UCSD-AML1 (cell line): ENCODE data around the gene CTNNA2.

ENCODE experiments used
- DNase-seq: peaks from one replicate; lab custom pipeline; 2025; ENCODE audit not compliant: unreplicated experiment; lab: John Stamatoyannopoulos, UW

CTNNA2 gene

DNA sequence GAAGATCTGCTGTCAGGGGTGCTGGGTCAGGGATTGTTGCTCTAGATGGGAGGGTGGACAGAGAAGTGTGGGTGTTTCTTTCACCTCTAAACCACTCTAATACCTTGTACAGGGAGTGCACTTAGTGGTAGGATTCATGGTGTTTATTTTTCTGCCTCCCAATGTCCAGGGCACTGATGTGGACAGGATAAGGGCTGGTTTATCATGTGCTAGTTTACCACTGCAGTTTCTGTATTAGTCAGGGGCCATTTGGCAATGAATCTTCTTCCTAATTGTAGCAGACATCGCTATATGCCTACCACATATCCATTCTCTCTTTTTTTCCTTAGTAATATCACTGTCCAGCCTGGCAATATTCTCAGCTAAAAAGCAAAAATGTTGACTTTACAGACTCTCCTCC is 842.0 kb downstream of the CTNNA2 start:
- DNase-seq, result no peak

DNA sequence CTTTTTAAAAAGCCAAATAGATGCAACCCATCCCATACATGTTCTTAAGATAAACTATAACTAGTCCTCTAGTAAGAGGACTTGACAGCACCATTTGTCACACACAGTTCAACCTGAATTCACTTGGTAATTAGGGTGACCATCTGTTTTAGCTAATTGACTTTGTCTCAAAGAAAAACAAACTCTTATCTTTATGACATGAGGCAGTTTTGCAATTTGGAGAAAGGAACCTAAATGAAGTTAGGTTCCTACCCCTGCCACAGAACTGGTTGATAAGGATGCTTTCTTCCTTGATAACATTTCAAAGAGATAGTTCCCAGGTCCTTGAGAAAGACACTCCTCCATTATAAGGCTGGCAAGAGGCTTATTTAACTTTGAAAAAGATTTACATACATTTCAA is 849.1 kb downstream of the CTNNA2 start:
- DNase-seq, result no peak

DNA sequence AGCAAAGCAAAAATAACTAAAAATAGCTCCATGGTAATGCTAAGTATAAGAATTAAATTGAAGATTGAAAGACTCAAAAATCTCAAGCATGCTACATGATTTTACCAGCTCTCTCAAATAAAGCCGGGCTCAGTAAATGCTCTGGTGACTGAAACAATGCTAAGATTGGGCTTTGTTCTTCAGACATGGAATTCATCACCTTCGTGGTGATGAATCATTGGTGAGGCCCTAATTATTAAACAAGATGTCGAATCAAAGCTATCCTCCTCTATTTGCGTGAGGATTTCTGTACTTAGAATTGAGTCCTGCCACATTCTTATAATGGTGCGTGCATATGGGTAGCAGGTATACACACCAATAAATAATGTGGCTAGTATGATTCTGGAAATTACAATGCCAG is 850.5 kb downstream of the CTNNA2 start:
- DNase-seq, result no peak

DNA sequence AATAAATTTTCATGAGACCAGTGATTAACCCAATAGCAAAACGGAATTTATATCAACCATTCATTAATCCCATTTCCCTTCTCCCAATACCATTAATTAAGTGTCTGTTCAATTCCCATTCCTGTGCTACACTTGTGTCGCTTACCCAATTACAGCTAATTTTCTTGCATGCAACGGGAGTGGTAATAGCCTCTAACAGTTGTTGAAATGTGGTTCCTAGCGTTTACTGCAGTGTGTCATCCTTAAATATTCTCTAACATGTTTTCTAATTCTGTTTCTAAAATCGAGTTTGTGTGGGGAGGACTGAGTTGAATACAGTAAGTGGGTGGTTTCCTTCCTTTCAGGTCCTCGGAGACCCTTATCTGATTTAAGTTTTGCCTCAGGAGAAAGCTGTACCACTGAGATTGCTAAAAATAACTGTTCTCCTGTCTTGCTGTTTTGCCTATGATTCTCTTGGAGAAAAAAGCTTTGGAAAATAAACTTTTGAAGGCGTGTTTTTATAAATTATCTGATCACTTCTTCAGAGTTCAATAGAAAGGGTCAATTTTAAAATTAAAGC is 851.0 kb downstream of the CTNNA2 start:
- no peak for DNase-seq

DNA sequence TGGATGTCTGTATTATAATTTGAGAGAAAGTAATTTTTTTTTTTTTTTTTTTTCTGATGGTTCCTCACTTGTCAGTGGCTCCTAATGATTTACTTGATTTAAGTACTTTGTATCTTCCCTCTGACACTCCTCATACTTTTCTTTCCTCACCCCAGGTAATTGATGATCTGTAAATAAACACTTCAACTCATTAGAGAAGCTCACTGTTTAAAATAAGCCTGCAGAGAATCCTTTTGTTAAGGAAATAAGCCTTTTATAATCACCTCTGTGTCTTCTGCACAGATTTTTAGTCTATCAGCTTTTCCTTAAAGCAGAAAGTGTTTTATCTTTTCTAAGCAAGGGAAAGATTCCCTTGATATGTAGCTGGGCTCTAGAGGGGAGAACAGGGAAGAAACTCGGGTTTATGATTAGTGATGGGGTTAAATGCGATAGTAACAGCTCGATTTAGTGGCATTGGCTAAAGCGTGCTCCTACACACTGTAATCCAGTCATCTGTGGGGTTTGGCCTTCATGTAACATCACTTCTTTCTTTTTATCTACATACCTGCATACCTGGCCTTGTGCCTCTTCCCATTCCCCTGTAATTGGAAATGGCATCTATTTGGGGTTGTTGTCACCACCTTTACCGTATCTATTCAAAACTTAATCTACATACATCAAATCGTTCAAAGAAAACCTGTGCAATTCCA is 851.8 kb downstream of the CTNNA2 start:
- DNase-seq, result no peak

DNA sequence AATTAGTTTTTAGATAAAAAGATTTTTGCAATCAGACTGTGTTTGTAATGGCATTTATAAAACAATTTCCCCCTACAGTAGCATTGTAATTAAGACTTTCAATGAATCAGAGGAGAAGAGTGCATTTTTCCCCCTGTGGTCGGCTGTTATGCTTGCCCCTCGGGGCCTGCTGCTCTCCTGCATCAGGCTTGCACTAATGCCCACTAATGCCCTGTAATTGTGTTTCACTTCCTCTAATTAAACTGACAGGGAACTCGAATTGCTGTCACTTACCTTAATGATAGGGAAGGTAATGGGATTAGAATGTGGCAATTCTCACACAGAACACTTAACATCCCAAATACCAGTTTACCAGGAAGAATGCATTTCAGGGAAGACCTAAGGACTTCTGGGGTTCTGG is 852.9 kb downstream of the CTNNA2 start:
- DNase-seq, result no peak

DNA sequence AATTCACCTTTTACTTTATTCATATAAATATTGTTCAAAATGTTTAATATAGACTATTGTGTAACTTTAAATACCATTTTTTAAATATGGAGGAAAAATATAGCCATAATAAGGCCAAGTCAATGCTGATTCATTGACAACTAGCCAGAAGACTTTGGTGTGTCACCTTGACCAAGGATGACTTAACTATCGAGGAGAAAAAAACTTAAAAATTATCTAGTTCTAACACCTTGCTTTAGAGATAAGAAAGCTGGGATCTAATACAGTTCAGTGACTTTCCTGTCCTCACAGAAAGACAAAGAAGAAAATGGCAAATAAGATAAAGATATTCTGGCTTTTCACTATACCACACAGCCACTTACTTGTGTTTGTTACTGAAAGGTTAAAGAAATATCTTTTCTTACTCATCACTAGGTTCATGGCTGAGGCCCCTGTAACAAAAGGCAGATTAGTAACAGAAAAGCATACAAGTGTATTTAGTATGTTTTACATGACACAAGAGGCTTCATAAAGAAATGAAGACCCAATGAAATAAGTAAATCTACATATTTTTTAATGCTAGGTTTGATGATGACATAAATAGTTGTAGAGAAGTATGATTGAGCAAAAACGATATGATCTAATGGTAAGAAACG is 857.6 kb downstream of the CTNNA2 start:
- no peak for DNase-seq

DNA sequence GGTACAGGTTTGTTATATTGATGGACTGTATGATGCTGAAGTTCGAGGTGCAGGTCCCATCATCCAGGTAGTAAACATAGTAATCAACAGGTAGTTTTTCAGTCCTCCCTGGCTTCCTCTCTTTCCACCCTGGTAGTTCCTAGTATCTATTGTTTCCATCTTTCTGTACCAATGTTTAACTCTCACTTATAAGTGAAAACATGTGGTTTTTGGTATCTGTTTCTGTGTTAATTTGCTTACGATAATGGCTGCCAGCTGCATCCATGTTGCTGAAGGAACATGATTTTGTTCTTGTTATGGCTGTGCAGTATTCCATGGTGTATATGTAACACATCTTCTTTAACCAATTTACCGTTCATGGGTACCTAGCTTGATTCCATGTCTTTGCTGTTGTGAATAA is 861.3 kb downstream of the CTNNA2 start:
- DNase-seq, result no peak

DNA sequence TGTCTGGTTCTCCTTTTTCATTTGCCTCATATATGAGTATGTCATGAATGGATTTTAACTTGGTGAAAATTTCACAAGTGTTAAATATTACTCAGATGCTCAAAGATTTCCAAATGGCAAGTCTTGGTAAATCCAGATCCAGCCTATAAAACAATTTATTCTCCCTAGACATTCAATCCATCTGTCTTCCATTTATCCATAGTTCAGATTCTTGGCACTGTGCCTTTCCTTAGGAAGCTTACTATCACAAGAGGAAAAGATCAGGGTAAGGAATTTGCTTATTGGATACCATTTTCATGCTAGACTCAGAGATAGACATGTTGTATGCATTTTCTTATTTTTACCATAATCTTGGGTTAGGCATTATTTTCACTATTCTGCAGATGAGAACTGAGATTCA is 864.2 kb downstream of the CTNNA2 start:
- no peak for DNase-seq

DNA sequence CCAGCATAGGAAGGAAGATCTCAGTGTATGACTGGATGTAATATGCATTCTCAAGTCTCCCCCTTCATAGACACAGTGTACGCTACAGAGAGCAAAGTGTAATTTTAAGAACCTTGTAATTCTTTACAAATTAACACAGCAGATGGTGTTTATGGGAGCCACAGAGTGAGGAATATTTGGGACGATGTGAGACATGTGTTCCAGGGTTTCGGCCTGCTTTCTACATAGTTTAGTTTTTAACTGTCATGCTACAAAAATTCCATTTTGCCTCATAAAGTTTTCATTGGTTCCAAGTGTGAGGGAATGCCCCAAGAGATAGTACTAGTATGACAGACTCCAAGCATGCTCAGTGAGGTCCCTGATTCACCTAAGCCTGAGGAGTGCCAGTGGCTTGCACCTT is 867.9 kb downstream of the CTNNA2 start:
- no peak for DNase-seq

DNA sequence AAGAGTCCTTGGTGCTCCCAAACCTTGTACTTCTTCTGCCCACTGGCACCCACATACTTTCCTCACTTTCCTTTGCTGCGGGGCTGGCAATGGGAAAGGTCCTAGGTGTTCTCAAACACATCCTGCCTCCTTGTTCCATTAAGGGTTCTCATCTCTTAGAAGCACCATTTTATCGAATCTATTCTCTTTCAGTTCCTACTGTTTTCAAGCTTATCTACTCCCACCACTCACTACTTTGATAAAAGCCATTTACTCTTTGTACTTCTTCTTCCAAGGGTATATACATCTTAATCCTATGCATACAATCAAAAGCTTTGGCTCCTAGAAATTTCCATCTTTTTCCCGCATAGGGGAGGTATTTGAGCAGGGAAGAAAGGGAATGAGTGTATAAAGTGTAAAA is 868.8 kb downstream of the CTNNA2 start:
- no peak for DNase-seq

DNA sequence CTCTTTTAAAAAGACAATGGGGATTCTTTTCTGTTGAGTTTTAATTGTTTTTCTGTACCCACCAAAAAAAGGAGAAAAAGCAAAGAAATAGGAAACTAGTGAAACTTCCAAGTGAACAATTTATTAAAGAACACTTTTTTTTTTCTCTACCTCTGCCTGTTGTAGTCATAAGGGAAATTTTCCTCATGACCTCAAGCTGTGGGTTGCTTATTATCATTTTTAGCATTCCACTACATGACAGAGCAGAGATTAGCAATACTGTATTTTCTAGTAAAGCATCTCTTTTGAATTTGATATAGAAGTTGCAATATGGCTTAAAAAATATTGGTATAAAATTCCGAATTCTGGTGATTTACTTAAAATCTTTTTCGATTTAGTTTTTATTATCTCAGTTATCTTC is 879.6 kb downstream of the CTNNA2 start:
- no peak for DNase-seq

DNA sequence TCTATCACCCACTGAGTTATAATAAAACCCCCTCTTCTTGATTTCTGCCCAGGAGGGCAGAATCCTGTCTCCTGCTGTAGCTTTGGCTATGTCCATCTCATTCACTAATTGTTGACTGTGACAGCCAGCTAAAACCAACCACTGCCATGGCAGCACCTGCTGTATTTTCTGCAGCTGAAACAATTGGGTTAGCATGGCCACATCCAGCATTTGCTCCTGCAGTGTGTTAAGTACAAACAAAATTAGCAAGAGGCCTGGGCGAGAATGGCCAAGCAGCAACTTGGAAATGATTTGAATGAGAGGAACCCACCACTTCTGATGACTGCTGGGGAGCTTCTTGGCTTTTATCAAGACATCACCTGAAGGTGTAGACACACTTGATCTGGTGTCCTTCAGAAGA is 881.1 kb downstream of the CTNNA2 start:
- DNase-seq, result no peak

DNA sequence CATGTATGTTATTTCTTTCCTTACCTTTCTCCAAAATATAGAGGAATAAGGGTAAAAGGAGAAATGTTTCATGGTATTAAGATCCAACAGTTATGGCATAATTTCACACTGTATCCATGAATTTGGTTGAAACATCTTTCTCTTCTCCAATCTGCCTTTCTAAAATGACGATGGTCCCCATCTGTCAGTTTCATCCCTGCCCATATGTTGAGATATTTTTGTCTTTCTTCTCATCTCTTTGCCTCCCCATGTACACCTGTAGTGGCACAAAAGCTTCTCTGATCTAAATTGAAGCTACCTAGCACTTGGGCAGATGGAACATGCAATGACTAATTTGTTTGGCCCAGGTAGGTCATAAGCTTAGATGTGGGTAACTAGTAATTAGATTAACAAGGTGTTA is 882.4 kb downstream of the CTNNA2 start:
- no peak for DNase-seq

DNA sequence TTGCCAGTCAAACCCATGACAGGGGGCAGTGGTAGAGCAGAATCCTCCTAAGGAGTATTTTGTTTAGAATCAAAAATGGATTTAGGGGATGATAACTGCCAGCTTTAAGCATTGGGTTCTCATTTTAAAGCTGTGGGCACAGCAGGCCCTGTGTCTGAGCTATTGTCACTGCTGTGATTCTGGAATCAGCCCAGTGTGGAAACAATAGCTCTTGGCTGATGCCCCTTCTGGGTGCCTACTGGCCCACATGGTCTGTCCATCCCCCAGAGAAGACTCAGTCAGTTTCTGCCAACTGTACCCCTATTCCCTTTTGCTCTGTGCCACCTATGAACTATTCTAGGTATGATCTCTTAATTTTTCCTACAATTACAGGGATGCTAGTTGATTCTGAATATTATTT is 883.4 kb downstream of the CTNNA2 start:
- no peak for DNase-seq

DNA sequence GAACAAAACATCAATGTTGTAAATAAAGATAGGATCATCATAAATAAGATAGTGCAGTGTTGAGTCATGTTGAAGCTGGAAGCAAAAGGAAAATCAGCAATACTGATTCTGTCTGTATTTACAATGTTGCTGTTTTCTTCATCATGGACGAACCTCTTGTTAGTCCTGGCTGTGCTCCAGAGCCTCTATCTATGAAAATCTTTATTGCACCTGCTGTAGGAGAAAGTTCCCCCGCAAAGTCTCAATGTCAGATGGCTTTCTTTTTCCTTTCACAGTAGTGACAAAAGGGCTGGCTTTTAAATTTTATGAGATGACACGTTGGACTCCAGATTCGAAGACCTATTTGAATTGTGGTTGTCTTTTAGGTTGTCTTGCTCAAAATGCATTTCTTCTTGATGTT is 890.2 kb downstream of the CTNNA2 start:
- DNase-seq, result no peak

DNA sequence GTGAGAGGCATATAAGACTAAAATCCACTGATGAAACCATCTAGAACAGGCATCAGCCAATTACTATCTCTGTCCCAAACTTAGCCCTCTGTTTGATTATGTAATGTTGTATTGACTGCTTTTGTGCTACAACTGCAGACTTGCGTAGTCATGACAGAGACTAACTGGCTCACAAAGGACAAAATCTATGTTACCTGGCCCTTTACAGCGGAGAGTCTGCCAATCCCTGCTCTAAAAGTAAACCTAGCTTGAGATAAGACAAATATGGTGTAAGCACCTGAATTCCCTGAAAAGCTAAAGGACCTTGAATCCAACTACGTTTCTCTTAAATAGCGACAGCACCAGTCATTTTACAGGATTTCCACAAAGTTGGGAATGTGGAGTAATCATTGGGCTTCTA is 894.5 kb downstream of the CTNNA2 start:
- no peak for DNase-seq

DNA sequence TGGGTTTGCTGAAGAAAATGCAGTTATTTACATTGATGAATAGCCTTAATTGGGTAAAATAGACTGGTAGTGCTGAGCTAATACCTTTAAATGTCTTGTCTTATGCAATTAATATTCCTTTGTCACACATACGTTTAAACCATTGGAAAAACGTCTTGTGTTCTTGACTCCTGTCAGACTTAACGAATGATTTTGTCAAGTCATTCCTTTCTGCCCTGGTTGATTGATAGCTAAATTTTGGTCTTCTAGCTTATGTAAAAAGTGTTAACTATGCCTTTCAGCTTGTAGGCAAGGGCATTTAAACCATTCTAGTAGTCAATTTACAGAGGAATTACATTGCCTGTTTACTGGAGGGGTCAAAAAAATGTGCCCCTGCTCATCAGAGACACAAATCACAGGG is 897.5 kb downstream of the CTNNA2 start:
- DNase-seq, result no peak

DNA sequence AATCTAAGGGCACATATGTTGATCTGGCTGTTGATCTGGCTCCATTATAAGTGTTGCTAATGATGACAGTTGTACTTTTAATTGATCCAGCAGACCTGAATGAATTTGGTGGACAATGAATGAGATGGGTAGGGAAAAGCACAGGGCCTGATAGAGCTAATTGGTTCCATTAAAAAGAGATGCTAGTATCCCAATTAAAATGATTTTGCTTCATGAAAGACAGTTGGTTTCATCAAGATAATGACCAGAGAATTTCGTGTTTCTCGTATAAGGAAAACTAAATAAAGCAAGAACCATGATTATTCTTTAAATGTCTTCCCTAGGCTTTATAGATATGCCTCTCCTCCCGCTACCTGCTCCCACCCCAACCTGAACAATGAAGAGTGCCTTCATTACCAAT is 900.3 kb downstream of the CTNNA2 start:
- no peak for DNase-seq

DNA sequence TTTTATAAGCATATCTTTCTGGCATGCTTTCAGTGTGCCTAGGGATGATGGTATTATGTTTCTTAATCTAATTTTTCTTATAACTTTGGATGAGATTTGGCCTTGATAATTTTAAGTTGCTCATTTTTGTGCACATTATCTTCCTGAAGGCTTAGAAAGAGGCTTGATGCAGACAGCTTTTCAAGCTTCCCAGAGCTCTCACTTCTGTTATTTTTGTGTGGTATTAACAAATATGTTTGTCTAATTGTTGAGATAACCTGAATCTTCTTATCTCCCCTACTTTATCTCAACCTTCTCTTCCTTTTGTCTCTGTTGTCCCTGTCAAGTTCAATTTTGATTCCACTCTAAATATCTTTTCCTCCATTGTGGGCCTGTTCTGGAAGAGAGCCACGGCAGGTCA is 904.9 kb downstream of the CTNNA2 start:
- no peak for DNase-seq

DNA sequence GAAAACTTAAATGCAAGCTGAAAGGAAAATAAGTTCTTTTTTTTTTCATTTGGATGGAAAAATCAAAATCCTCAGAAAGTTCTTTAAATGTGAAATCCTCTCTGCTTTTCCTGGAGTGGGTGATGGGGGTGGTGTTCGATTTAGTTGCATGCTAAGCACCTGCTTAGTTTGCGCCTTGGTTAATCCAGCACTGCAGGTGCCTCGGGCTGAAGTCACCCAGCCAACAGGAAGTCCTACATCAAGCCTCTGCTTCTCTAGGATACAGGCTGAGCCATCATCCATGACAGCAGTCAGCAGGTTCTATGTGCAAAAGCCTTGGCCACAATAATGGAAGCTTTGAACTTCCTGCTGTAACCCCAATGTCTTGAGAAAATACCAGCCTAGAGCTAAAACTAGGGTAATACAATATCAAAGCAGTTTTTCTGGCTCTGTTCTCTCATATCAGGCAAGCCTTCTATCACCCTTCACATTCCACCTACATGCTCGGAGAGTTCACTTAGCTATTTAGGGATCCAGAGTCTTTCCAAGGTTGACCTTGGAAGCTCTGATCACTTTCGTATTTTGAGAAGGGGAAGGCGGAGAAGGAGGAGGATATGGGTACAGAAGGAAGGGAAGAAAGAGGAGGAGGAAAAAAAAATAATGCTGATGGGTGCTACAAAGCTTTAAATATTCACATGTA is 907.8 kb downstream of the CTNNA2 start:
- no peak for DNase-seq

DNA sequence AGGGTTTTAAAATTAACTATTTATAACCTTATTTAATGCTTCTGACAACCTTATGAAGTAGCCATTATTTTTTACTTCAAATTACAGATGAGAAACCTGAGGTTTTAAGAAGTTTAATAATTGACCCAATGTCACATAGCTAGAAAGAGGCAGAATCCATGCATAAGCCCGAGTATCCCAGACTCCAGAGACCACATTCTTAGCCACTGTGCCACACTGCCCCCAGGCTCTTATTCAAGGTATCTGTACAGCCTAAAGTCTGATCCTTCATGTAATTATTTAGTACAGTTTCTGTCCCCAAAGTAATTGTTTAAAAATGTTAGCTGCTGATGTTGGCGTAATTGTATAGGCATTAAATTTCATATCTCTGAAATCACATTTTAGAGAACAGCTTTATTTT is 916.4 kb downstream of the CTNNA2 start:
- DNase-seq, result no peak
